Measurements from ENCODE around the gene ADPRHL1. TPM values are rescaled to one million over a fixed set of nuclear protein-coding genes. Genes with fewer than 3 reads are reported as not detected.

Gene ADPRHL1
- total RNA-seq, 4 donors from 2014 or later: 3.9 to 15.2 (median 5.8) TPM; not detected in 1

GRCh38 chr13:113485545-113485944 lies 32.3 kb upstream of the ADPRHL1 start:
- H3K27ac ChIP-seq: no peak overlapping the region
- peaks cover 0 to 28% (median 3%) of the 10 kb centered on the region in 4 donors for H3K4me1 ChIP-seq
- no peak for DNase-seq
- peaks cover 0 to 5% (median 0%) of the 10 kb centered on the region in 3 donors for H3K36me3 ChIP-seq
- no peaks in the 10 kb centered on the region for H3K9me3 ChIP-seq
- no peak for TF ChIP-seq POLR2A (IDR thresholded peaks at IDR 0.05)
- TF ChIP-seq CTCF (IDR thresholded peaks at IDR 0.05): no peak
- H3K27me3 ChIP-seq: no peaks in the 10 kb centered on the region
- no peak overlapping the region for H3K4me3 ChIP-seq

GRCh38 chr13:113483504-113484293 lies 30.4 kb upstream of the ADPRHL1 start:
- H3K27ac ChIP-seq: no peak overlapping the region
- no peak overlapping the region for H3K4me3 ChIP-seq
- peaks cover 0 to 16% (median 0%) of the 10 kb centered on the region in 4 donors for H3K4me1 ChIP-seq
- TF ChIP-seq CTCF (IDR thresholded peaks at IDR 0.05) (no peak), POLR2A (IDR thresholded peaks at IDR 0.05) (no peak)
- no peaks in the 10 kb centered on the region for H3K9me3 ChIP-seq
- peaks cover 0 to 17% (median 0%) of the 10 kb centered on the region in 3 donors for H3K36me3 ChIP-seq
- DNase-seq: no peak
- no peaks in the 10 kb centered on the region for H3K27me3 ChIP-seq

DNA sequence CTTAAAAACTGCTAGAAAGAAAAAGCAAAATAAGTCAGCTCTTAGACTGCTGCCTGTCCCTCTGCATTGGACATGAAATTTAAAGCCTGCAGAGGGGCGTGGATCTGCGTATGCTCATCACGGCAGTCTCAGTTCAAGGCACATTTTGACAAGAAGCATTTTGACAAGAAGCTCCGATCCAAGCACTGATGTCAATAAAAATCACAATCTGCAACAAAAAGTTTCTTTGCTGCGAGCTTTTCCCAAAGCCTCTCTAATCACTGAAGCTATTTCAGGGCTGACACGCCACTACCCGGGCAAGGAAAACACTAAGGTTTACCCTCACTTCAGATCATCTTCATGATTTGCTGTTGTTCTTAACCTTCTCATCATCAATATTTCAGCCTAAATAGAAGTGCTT lies 29.8 kb upstream of the ADPRHL1 start:
- Histone ChIP-seq H3K4me1 (peaks cover 0 to 10% (median 0%) of the 10 kb centered on the region in 4 donors), H3K27ac (no peak overlapping the region), H3K4me3 (no peak overlapping the region), H3K9me3 (no peaks in the 10 kb centered on the region), H3K27me3 (no peaks in the 10 kb centered on the region), H3K36me3 (peaks cover 0 to 20% (median 0%) of the 10 kb centered on the region in 3 donors)
- TF ChIP-seq CTCF (IDR thresholded peaks at IDR 0.05) (no peak), POLR2A (IDR thresholded peaks at IDR 0.05) (no peak)
- no peak for DNase-seq

GRCh38 chr13:113479179-113479578 lies 25.9 kb upstream of the ADPRHL1 start:
- no peaks in the 10 kb centered on the region for H3K9me3 ChIP-seq
- H3K27me3 ChIP-seq: no peaks in the 10 kb centered on the region
- peaks cover 0 to 39% (median 0%) of the 10 kb centered on the region in 3 donors for H3K36me3 ChIP-seq
- no peak overlapping the region for H3K4me3 ChIP-seq
- no peak overlapping the region for H3K27ac ChIP-seq
- TF ChIP-seq POLR2A (IDR thresholded peaks at IDR 0.05): no peak
- peaks cover 0 to 8% (median 0%) of the 10 kb centered on the region in 4 donors for H3K4me1 ChIP-seq
- DNase-seq: no peak

DNA sequence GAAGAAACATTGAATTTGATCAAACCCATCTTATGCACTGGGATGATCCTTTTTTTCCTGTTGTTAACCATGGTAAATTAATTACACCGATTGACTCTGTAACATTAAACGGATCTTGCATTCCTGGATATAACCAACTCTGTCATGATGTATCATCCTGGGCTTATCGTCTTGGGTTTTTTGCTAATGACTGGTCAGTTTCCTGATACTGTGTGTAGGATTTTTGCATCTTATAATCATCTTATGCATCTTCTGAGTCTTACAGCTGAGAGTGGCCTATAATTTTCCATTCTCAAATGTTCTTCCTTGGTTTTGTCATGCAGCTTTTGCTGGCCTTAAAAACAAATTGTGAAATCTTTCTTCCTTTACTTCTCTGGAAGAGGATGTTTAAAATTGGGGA lies 24.4 kb upstream of the ADPRHL1 start:
- no peak for DNase-seq
- Histone ChIP-seq H3K27me3 (no peaks in the 10 kb centered on the region), H3K9me3 (no peaks in the 10 kb centered on the region), H3K27ac (no peak overlapping the region), H3K36me3 (peaks cover 0 to 43% (median 0%) of the 10 kb centered on the region in 3 donors), H3K4me3 (no peak overlapping the region), H3K4me1 (peaks cover 0 to 3% (median 0%) of the 10 kb centered on the region in 4 donors)
- TF ChIP-seq POLR2A (IDR thresholded peaks at IDR 0.05) (no peak), CTCF (IDR thresholded peaks at IDR 0.05) (no peak)

DNA sequence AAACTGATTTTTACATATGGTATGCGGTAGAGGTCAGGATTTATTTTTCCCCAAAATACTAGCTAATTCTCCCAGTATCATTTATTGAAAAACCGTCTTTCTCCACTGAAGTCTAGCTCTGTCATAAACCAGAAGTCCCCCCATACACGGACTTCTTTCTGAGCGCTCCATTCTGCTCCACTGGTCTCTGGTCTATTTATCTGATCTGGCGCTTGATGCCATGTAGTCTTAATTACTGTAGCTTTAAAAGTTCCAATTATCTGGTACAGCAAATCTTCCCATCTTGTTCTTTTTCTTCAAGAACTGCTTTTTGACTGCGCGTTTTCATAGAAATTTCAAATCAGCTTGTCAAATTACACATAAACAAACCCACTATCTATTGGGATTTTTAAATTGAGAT lies 23.5 kb upstream of the ADPRHL1 start:
- Histone ChIP-seq H3K9me3 (no peaks in the 10 kb centered on the region), H3K27me3 (no peaks in the 10 kb centered on the region), H3K4me1 (no peaks in the 10 kb centered on the region), H3K36me3 (peaks cover 0 to 46% (median 0%) of the 10 kb centered on the region in 3 donors), H3K27ac (no peak overlapping the region), H3K4me3 (no peak overlapping the region)
- no peak for DNase-seq
- no peak for TF ChIP-seq CTCF (IDR thresholded peaks at IDR 0.05)
- TF ChIP-seq POLR2A (IDR thresholded peaks at IDR 0.05): no peak

All from Peyer's patch (tissue), 4 donors.